WERI-Rb-1 (cell line): Measurements from ENCODE around the gene OBSL1.

Experiments used
- DNase-seq: peaks from one replicate; pipeline ENCODE4 v3.0.0-alpha.2; 2020
- H3K27ac ChIP-seq: fragments of 250-450 bp; sonication (Bioruptor Pico); 2 replicates; pipeline ENCODE4 v1.5.1; 2020; ENCODE audit warnings: mild to moderate bottlenecking, moderate library complexity
- H3K27me3 ChIP-seq: fragments of 250-450 bp; sonication (Bioruptor Pico); 2 replicates; pipeline ENCODE4 v1.5.1; 2021; ENCODE audit warnings: mild to moderate bottlenecking, low read depth, moderate library complexity; ENCODE audit not compliant: insufficient read depth, severe bottlenecking
- H3K36me3 ChIP-seq: fragments of 250-450 bp; sonication (Bioruptor Pico); 2 replicates; pipeline ENCODE4 v1.5.1; 2020; ENCODE audit warnings: mild to moderate bottlenecking, moderate library complexity
- H3K4me3 ChIP-seq: 2 replicates; pipeline ENCODE4 v1.5.1; 2011; ENCODE audit warnings: low read depth, mild to moderate bottlenecking, control low read depth, low read length
- H3K9me3 ChIP-seq: fragments of 250-450 bp; sonication (Bioruptor Pico); 2 replicates; pipeline ENCODE4 v1.5.1; 2021; ENCODE audit warnings: mild to moderate bottlenecking, moderate library complexity; ENCODE audit not compliant: severe bottlenecking
- TF ChIP-seq, protein P1 (sequence below): IDR thresholded peaks from 2 replicates; pipeline ENCODE4 v1.5.1; 2011; ENCODE audit warnings: low read depth, mild to moderate bottlenecking, control low read depth, inconsistent platforms, low read length

Gene OBSL1

DNA sequence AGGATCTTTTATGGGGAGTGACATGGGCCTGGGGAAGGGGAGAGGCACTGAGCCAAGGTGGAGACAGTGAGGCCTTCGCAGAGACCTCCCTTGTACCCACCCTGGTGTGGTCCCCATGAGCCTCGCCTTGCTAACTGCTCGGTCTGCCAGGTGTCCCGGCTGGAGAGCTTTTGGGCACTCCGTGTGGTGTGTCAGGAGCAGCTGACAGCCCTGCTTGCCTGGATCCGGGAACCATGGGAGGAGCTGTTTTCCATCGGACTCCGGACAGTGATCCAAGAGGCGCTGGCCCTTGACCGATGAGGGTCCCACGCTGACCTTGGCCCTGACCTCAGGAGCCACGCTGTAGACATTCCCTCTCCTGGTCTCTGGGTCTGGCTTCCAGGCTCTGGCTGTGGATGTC is 44.6 kb upstream of the OBSL1 start:
- TF ChIP-seq, protein P1, sequence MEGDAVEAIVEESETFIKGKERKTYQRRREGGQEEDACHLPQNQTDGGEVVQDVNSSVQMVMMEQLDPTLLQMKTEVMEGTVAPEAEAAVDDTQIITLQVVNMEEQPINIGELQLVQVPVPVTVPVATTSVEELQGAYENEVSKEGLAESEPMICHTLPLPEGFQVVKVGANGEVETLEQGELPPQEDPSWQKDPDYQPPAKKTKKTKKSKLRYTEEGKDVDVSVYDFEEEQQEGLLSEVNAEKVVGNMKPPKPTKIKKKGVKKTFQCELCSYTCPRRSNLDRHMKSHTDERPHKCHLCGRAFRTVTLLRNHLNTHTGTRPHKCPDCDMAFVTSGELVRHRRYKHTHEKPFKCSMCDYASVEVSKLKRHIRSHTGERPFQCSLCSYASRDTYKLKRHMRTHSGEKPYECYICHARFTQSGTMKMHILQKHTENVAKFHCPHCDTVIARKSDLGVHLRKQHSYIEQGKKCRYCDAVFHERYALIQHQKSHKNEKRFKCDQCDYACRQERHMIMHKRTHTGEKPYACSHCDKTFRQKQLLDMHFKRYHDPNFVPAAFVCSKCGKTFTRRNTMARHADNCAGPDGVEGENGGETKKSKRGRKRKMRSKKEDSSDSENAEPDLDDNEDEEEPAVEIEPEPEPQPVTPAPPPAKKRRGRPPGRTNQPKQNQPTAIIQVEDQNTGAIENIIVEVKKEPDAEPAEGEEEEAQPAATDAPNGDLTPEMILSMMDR: no peak
- Histone ChIP-seq H3K4me3 (no peak overlapping the region), H3K27me3 (no peaks in the 10 kb centered on the region), H3K9me3 (no peaks in the 10 kb centered on the region), H3K36me3 (peaks cover 3% of the 10 kb centered on the region; the same call in 1 of the 2 replicates), H3K27ac (no peak overlapping the region)
- DNase-seq: no peak

DNA sequence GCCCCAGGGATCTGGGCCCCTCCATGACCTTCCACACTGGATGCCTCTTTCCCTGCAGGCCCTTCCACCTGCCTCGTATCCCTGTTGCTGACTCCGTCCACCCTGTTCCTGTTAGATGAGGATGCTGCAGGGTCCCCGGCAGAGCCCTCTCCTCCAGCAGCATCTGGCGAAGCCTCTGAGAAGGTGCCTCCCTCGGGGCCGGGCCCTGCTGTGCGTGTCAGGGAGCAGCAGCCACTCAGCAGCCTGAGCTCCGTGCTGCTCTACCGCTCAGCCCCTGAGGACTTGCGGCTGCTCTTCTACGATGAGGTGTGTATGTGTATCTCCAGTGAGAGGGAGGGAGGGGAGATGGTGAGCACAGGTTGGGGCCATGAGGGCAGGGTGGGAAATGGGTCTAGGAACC is 43.7 kb upstream of the OBSL1 start:
- no peaks in the 10 kb centered on the region for H3K27me3 ChIP-seq
- H3K4me3 ChIP-seq: no peak overlapping the region
- TF ChIP-seq, protein P1: no peak
- no peak overlapping the region for H3K27ac ChIP-seq
- H3K36me3 ChIP-seq: peaks cover 3% of the 10 kb centered on the region; the same call in 1 of the 2 replicates
- no peaks in the 10 kb centered on the region for H3K9me3 ChIP-seq
- DNase-seq: no peak

DNA sequence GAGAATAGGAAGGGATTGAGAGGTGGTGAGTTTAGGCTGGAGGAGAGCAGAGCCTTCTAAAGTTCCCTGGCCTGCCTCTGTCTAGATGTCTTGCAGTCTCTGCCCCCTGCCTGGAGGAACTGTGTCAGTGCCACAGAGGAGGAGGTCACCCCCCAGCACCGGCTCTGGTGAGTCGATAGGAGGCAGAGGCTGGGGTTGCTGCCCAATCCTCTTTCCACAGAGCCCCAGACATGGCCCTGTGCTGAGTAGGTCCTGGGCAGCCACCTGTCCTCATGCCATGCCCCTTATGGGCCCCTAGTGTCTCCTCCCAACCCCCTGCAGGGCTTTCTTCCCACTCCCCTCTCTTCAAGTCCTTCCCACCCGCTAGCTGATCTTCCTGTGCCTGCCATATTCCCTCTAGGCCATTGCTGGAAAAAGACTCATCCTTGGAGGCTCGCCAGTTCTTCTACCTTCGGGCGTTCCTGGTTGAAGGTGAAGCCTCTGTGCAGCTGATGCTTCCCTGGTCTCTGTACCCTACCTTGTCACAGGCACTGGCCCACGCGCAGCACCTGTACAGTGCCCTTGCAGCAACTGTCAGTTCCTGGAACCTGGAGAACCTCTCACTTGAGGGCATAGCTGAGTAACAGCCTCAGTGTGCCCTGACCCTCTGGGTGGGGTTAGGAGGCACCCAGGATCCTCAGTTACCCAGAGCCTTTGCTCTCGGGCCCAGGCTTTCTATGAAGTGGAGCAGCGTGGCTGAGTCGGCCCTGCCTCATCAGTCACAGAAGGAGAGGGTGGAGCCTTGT is 42.9 kb upstream of the OBSL1 start:
- no peaks in the 10 kb centered on the region for H3K27me3 ChIP-seq
- TF ChIP-seq, protein P1: no peak
- DNase-seq: no peak
- no peak overlapping the region for H3K27ac ChIP-seq
- no peaks in the 10 kb centered on the region for H3K9me3 ChIP-seq
- peaks cover 3% of the 10 kb centered on the region; the same call in 1 of the 2 replicates for H3K36me3 ChIP-seq
- H3K4me3 ChIP-seq: no peak overlapping the region

DNA sequence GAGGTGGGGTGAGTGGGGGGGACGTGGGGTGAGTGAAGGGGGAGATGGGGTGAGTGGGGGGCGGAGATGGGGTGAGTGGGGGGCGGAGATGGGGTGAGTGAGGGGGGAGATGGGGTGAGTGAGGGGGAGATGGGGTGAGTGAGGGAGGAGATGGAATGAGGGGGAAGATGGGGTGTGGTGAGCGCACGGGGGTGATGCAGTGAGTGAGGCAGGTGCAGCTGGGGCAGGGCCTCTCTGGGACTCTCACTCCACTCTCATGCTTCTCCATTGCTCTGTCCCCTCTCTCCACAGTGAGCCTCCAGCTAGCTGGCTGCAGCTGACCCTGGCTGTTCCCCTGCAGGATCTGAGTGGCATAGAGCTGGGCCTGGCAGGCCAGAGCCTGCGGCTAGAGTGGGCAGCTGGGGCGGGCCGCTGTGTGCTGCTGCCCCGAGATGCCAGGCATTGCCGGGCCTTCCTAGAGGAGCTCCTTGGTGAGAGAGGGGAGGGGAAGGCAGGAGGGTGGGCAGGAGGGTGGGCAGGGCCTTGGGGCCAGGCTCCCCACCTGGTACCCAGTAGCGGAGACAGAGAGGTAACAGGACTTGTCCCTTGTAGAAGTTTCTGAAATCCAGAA is 42.2 kb upstream of the OBSL1 start:
- TF ChIP-seq, protein P1: no peak
- no peaks in the 10 kb centered on the region for H3K27me3 ChIP-seq
- no peaks in the 10 kb centered on the region for H3K9me3 ChIP-seq
- H3K27ac ChIP-seq: no peak overlapping the region
- peaks cover 3% of the 10 kb centered on the region; the same call in 1 of the 2 replicates for H3K36me3 ChIP-seq
- no peak overlapping the region for H3K4me3 ChIP-seq
- DNase-seq: no peak

DNA sequence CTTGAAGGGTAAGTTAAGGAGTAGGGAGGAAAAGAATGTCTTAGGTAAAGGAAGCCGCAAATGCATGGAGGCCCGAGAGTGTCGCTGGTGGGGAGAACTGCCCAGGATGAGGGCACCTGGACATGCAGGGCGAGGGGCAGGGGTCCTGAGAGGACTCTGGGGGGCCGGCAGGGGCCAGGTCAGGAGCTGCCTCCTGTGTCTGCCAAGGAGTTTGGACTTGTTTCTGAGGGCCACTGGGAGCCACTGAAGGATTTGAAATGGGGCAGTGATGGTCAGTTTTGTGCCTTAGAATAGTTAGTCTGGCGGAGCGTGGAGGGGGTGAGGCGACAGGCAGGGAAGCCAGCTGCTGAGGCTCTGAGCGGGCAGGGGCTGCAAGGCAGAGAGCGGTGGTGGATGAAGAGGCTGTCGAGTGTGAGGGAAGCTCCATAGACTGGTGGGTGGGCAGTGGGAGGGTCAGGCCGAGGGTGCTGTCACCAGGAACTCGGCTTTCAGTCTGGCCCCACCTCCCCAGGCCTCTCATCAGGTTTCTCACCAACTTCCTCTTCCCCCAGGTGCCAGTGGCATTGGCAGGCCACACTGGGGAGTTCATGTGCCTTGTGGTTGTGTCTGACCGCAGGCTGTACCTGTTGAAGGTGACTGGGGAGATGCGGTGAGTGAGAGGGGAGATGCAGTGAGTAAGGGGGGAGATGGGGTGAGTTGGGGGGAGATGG is 41.4 kb upstream of the OBSL1 start:
- no peak overlapping the region for H3K27ac ChIP-seq
- H3K4me3 ChIP-seq: no peak overlapping the region
- no peaks in the 10 kb centered on the region for H3K9me3 ChIP-seq
- no peaks in the 10 kb centered on the region for H3K27me3 ChIP-seq
- DNase-seq: no peak
- TF ChIP-seq, protein P1: no peak
- peaks cover 3% of the 10 kb centered on the region; the same call in 1 of the 2 replicates for H3K36me3 ChIP-seq
